ENCODE results near the gene CFAP58.
A peak's percentile ranks its signal among the peaks of the same experiment; 100 is the strongest.

CFAP58 gene

DNA sequence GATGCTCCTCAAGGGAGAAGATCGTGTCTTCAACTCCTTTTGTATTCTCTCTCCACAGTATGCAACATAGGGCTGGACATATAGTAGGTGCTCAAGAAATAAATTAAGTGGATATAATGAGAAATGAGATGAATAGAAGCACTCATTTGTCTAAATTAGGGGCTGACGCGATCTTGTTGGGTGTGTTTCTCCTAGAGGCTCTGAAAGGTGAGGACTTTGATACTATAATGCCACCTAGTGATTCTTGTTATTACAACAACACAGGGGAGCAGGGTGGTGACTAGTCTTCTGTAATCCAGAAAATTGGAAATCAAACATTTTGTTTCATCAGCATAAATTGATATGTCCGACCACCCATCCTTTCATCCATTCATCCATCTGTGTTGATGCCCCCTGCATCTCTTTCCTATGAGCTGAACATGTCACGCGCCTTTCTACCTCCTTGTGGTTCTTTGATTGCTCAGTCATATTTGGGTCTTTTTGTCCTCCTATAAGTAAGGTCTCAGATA, 3.5 kb upstream of the CFAP58 start:
- TF ChIP-seq GATA3 (IDR thresholded peaks at IDR 0.05; ENCODE audit: low read depth, low read length) (no peak), GATA2 (IDR thresholded peaks at IDR 0.05; ENCODE audit: low read depth, low read length) (no peak)

DNA sequence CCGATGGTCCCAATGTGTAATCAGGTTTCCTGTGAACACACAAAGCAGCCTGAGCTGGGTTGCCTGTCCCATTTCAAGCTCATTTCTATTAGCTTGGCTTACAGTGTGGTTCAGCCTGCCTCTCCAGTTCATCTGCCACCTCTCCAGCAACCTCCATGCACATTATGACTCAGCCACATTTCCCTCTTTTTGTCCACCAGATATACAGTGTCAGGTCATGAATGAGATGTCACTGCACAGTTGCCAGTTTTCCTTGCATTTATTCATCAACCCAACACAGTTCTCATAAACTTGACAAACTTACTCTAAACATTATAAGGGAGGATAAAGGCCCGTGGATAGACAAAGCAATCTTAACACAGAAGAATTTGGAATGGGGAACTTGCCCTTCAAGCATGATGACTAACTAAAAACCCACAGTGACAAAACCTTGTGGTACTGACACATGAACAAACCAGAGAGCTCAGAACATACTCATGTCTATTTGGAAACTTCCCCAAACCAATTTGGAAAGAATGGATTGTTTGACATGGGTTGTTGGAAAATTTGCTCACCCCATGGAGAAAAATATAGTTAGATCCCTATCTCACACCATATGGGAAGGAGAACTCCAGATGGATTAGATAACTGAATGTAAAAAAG, 2.5 kb upstream of the CFAP58 start:
- TF ChIP-seq GATA2 (IDR thresholded peaks at IDR 0.05; ENCODE audit: low read depth, low read length) = no peak
- no peak for TF ChIP-seq GATA3 (IDR thresholded peaks at IDR 0.05; ENCODE audit: low read depth, low read length)

DNA sequence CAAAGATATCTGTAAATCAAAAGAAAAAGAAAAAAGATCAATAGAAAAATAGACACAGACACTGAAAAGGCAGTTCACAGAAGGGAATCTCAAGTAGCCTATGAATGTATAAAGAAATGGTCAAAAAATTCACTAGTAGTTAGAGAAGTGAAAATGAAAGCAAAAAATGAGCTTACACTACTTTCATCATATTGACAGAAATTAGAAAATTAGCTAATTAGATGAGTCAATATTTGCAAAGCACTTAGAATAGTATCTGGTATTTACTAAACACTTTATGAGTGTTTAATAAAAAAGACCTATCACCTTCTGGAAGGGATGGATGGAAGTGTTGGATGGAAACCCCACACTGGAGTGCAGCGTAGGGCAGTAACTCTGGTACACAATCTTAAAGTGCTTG, 1.7 kb upstream of the CFAP58 start:
- TF ChIP-seq GATA3 (IDR thresholded peaks at IDR 0.05; ENCODE audit: low read depth, low read length) (no peak), GATA2 (IDR thresholded peaks at IDR 0.05; ENCODE audit: low read depth, low read length) (no peak)

DNA sequence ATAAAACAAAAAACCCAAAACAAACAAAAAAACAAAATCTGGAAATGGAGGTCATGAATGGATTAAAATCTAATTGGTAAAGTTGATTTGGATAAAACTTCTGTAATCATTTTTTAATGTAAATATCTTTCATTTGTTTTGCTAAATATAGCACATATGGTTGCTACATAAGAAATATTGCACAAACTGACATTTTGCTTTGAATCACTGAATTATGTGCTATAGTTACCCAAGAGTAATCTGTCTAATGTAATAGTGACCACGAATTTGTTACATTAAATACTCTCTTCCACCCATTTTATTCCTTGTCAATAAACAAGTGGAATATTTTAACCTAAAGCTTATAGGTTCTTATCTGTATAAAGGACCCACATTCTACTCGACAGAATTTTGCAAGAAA, 6.2 kb downstream of the CFAP58 start:
- TF ChIP-seq GATA3 (IDR thresholded peaks at IDR 0.05; ENCODE audit: low read depth, low read length) = no peak
- TF ChIP-seq GATA2 (IDR thresholded peaks at IDR 0.05; ENCODE audit: low read depth, low read length) = no peak

DNA sequence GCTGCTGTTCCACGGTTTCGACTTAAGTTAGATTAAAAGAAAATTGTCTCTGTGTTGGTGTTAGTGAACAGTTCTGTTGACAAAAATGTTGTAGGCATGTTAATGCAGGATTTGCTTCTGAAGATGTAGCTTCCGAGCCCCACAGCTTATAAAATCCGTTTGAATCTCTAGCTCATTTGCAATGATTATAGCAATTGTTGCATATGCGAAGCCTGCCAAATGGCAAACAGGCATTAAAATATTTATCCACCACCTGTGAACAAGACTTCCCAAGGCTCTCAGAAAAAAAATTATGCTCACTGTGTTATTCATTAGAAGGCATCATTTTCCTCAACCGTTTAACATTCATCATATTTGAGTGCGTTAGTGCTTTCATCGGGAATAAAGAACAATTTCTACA, 14.3 kb downstream of the CFAP58 start:
- TF ChIP-seq GATA3 (IDR thresholded peaks at IDR 0.05; ENCODE audit: low read depth, low read length) (no peak), GATA2 (IDR thresholded peaks at IDR 0.05; ENCODE audit: low read depth, low read length) (no peak)

DNA sequence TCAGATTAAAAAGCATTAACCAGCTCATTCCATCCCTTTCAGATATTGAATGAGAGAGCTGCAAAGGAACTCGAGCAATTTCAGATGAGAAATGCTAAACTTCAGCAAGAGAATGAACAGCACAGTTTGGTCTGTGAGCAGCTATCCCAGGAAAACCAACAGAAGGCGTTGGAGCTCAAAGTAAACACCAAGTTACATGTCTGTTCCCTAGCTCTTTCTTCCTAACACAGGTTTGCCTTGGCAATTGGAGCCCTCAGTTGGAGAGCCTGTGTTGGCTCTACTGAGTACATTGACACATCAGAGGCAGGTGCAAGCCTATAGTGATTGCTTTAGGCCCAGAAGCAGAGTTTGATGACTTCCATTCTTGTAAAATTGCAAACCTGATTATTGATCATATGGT, 14.7 kb downstream of the CFAP58 start:
- no peak for TF ChIP-seq GATA3 (IDR thresholded peaks at IDR 0.05; ENCODE audit: low read depth, low read length)
- TF ChIP-seq GATA2 (IDR thresholded peaks at IDR 0.05; ENCODE audit: low read depth, low read length) = no peak

DNA sequence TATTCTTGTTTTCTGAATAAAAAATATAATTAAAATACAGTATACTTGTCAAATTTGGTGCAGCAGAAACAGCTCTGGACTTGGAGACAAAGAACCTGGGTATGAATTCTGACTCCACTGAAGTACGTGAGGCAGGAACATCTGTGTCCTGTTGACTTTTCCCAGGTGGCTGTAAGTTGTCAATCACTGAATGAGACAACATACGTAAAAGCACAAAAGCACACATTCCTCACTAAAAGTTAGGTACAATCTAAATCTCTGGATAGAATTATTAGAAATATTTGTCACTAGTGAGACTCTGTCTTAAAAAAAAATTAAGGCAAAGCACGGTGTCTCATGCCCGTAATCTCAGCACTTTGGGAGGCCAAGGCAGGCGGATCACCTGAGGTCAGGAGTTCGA, 18.1 kb downstream of the CFAP58 start:
- TF ChIP-seq GATA2 (IDR thresholded peaks at IDR 0.05; ENCODE audit: low read depth, low read length) (no peak), GATA3 (IDR thresholded peaks at IDR 0.05; ENCODE audit: low read depth, low read length) (no peak)

DNA sequence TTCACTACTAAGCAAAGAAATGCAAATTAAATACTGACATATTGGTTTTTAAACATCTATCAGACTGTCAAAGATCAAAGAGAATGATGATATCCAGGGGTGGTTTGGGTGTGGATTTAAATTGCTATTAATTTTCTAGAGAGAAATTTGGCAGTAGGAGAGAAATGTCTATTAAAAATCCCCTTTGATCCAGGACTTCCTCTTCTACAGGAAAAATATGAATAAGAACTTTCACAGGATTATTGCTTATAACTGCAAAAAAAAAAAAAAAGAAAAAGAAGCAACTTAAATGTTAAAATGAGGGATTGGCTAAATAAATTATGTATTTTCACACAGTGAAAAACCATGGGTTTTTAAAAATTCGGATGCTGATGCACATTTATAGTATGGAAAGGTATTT, 21.0 kb downstream of the CFAP58 start:
- TF ChIP-seq GATA3 (IDR thresholded peaks at IDR 0.05; ENCODE audit: low read depth, low read length) (no peak), GATA2 (IDR thresholded peaks at IDR 0.05; ENCODE audit: low read depth, low read length) (no peak)

DNA sequence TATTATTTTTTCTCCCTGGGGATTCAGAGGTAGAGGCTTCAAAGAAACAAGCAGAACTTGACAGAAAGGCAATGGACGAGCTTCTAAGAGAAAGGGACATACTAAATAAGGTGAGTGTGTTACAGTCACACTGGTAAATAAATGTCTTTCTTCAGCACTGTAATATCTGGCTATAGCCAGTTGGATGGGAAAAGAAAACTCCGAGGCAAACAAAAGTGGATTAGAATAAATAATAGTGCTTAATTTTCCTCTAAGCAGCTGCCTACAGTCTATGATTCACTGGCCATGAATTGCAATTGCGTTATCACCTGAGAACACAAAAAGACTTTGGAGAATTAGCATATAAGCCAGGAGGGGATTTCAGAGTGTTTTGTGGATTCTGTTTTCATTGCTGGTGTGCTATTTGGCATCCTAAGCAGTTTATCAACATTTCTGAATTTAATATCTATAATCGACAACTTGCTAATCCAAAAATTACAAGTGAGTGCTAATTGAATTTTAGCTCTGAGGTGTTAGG, 23.2 kb downstream of the CFAP58 start:
- TF ChIP-seq GATA2 (IDR thresholded peaks at IDR 0.05; ENCODE audit: low read depth, low read length) = no peak

DNA sequence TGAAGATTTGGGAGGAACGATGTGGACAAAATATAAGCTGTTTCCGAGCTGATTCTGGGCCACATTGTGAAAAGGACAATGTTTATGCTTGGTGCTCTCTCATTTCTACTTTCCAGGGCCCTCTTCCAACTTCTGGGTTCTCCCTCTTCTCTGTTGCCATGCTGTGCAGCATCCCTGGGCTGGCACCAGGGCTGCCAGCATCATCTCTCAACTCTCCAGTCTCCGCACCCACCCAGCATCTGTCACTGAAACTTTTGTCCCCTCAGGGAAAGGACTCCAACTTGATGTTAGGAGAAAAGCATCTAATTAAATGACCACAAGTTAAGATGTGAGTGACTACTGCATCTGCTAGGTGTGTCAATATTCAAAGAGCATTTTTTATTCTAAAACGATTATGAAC, 26.7 kb downstream of the CFAP58 start:
- no peak for TF ChIP-seq GATA2 (IDR thresholded peaks at IDR 0.05; ENCODE audit: low read depth, low read length)
- no peak for TF ChIP-seq GATA3 (IDR thresholded peaks at IDR 0.05; ENCODE audit: low read depth, low read length)

DNA sequence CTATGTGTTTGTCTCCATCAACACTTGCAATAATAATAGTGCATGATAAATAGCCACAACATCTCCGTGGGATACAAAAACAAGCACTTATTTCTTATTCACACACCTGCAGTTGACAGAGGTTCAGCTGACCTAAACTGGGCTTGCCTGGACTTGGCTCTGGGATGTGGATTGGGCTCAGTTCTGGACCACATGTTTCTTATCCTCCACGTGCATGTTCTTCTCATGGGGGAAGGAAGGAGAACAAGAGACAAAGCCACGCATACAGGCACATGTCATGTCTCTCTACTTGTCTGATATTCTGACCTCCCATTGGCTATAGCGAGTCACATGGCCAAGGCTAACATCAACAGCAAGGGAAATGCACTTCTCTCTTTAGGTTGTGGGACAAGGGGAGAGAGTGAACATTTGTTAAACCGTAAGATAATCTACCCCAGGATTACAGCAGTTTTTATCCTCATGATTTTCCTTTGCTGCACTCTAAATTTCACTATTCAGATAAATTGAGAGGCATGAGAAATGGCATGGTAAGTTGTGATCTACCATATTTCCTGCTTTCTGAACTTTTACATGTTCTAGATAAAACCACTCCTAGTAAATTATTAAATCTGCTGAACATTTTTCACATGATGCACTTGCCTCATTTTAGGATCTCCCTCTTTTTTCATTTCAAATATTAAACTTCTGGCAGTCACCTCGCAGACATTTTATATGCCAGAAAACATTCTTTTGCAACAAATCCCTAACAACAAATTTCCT, 33.7 kb downstream of the CFAP58 start:
- TF ChIP-seq GATA3 (IDR thresholded peaks at IDR 0.05; ENCODE audit: low read depth, low read length) = no peak
- TF ChIP-seq GATA2 (IDR thresholded peaks at IDR 0.05; ENCODE audit: low read depth, low read length) = no peak

DNA sequence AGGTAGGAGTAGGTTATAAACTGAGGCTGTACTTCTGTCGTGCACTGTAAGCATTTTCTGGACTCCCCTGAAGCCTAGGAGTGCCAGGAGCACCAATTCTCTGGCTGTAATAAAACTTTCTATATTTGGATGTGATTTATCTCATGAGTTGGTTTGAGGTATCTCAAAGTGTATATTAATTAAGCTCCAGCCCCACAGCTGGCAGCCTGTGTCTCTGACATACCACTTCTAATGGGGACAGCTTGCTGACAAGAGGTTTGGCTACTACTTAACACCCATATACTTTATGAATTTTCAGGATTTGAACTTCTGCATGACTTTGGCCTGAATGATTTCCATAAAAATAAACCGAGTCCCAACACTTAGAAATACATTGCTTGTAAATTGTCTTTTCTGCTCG, 35.2 kb downstream of the CFAP58 start:
- TF ChIP-seq GATA3 (IDR thresholded peaks at IDR 0.05; ENCODE audit: low read depth, low read length) (no peak), GATA2 (IDR thresholded peaks at IDR 0.05; ENCODE audit: low read depth, low read length) (no peak)

DNA sequence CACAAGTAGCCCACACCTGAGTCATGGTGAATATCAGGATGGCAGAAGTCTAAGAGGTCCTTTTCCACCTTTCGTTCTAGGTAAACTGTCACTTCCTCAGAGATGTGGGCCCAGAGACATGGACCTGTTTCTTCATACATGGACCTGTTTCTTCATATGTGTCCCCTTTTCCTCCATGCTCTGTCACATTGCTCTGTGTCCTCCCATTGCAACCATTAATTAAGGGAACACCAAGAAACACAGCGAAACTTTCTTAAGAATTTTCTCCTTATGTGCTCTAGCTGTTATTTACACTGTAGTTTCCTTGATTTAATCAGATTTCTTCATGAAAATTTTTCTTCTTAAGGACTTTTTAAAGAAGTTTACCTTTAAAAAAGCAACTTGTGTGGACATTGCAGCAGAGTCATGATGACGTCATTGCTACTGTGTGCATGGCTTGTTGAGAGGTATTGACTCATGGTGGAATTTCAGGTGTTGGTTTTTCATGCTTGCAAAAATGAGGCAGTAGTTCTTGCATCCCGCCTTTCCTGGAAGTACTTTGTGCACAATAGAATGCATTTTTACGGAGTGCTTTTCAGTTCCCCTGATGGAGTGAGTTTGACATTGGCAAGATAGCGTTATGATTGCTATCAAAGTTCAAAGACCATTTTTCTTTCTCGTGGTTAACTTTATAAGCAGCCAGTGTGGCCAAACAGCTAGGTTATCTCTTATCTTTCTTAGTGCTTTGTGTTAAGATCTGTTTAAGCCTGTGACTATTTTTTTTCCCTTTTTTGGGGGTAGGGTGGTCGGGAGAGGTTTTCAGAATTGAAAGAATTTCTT, 37.7 kb downstream of the CFAP58 start:
- TF ChIP-seq GATA2 (IDR thresholded peaks at IDR 0.05; ENCODE audit: low read depth, low read length) (no peak; the same call in 1 of the 2 replicates), GATA3 (IDR thresholded peaks at IDR 0.05; ENCODE audit: low read depth, low read length) (peak; percentile 72; the same call in 1 of the 2 replicates)

DNA sequence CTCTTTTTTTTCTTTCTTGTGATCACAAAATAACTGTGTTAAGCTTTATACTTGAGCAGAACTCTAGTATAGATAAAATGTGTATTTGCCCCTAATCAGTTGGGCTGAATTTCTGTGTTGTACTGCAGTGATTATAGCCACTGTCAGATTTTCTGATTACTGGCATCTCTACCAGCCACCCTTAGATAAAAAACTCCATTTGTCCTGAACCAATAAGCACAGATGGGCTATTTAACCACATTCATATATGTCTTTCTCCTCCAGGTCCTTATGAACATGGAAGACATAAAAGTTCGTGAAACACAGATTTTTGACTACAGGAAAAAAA, 38.3 kb downstream of the CFAP58 start:
- TF ChIP-seq GATA3 (IDR thresholded peaks at IDR 0.05; ENCODE audit: low read depth, low read length) (peak; percentile 46; the same call in 1 of the 2 replicates), GATA2 (IDR thresholded peaks at IDR 0.05; ENCODE audit: low read depth, low read length) (peak; percentile 54; the same call in 1 of the 2 replicates)

Data from SH-SY5Y (cell line).